OCI-LY7 (cell line): ENCODE data around the gene TNP1. TPM values are rescaled to one million over a fixed set of nuclear protein-coding genes. Genes with fewer than 3 reads are reported as not detected.

ENCODE experiments used
- BruUV-seq: library from RNA; stranded (reverse); fragments of 400-500 nt; replicated peaks from 2 replicates; lab custom pipeline; 2021; lab: Mats Ljungman, UMichigan
- CTCF ChIA-PET: fragments of 300-600 bp; sonication (Branson Sonifier 250); formaldehyde crosslinking; loops from one replicate; lab custom pipeline; 2022; ENCODE audit warnings: antibody characterized with exemption; ENCODE audit not compliant: unreplicated experiment; lab: Charles Lee
- POLR2A ChIA-PET: fragments of 300-600 bp; sonication (Branson Sonifier 250); formaldehyde crosslinking; loops from one replicate; lab custom pipeline; 2022; ENCODE audit warnings: antibody characterized with exemption; lab: Charles Lee
- DNase-seq: peaks from one replicate; pipeline ENCODE4 v3.0.0-alpha.2; 2015; ENCODE audit warnings: low spot score
- H2AFZ ChIP-seq: fragments of 200-600 bp; sonication (generic), shearing (Covaris generic); 2 replicates; pipeline ENCODE4 v1.6.1; 2014; ENCODE audit warnings: mild to moderate bottlenecking, antibody characterized with exemption, low read length, moderate library complexity
- H3K27ac ChIP-seq: fragments of 200-600 bp; sonication (generic); 2 replicates; pipeline ENCODE4 v1.5.1; 2014; ENCODE audit warnings: mixed run types, low read depth, mild to moderate bottlenecking, moderate library complexity, low read length, inconsistent platforms; ENCODE audit not compliant: poor library complexity, severe bottlenecking
- H3K36me3 ChIP-seq: fragments of 200-600 bp; sonication (generic); 2 replicates; pipeline ENCODE4 v1.6.1; 2014; ENCODE audit warnings: mild to moderate bottlenecking, antibody characterized with exemption, low read length, moderate library complexity, mixed read lengths; ENCODE audit not compliant: insufficient read depth
- H3K4me1 ChIP-seq: fragments of 200-600 bp; sonication (generic); 2 replicates; pipeline ENCODE4 v1.5.1; 2014; ENCODE audit warnings: mild to moderate bottlenecking, low read length; ENCODE audit not compliant: insufficient read depth, poor library complexity, severe bottlenecking
- H3K4me2 ChIP-seq: fragments of 200-600 bp; sonication (generic); 2 replicates; pipeline ENCODE4 v1.6.1; 2014; ENCODE audit warnings: mild to moderate bottlenecking, low read length
- H3K4me3 ChIP-seq: fragments of 200-600 bp; sonication (generic); 2 replicates; pipeline ENCODE4 v1.5.1; 2014; ENCODE audit warnings: mild to moderate bottlenecking, low read depth, low read length; ENCODE audit not compliant: poor library complexity, severe bottlenecking
- H3K79me2 ChIP-seq: fragments of 200-600 bp; sonication (generic); 2 replicates; pipeline ENCODE4 v1.6.1; 2016; ENCODE audit warnings: low read depth, mild to moderate bottlenecking, low read length, moderate library complexity, mixed read lengths; ENCODE audit not compliant: insufficient read depth
- H3K9me2 ChIP-seq: fragments of 200-600 bp; sonication (generic); 2 replicates; pipeline ENCODE4 v1.6.1; 2016; ENCODE audit warnings: mild to moderate bottlenecking, low read length, mixed read lengths; ENCODE audit not compliant: insufficient read depth
- H3K9me3 ChIP-seq: fragments of 200-600 bp; sonication (generic); 2 replicates; pipeline ENCODE4 v1.6.1; 2014; ENCODE audit warnings: mild to moderate bottlenecking, mixed run types, low read length, mixed read lengths
- H4K20me1 ChIP-seq: fragments of 200-600 bp; sonication (generic); 2 replicates; pipeline ENCODE4 v1.6.1; 2014; ENCODE audit warnings: mild to moderate bottlenecking, antibody characterized with exemption, low read length, moderate library complexity, mixed read lengths; ENCODE audit not compliant: insufficient read depth
- EZH2phosphoT487 ChIP-seq: fragments of 200-600 bp; sonication (generic); IDR thresholded peaks from 2 replicates; pipeline ENCODE4 v1.6.1; 2018; ENCODE audit warnings: low read depth, borderline replicate concordance, mild to moderate bottlenecking, mixed run types, antibody characterized with exemption, low read length, moderate library complexity, mixed read lengths
- intact Hi-C: fragments of 100-400 bp; cut with micrococcal nuclease; formaldehyde crosslinking; loops from one replicate; pipeline ENCODE4 v1.10.0; 2022; ENCODE audit not compliant: unreplicated experiment
- total RNA-seq, 2 experiments: library from RNA; depleted of rRNA in 1 of 2; stranded (reverse); fragments of >200 nt in 1 of 2; shearing (Covaris generic) in 1 of 2; gene quantifications; 2 replicates each; pipeline ENCODE4 v1.2.3, GENCODE V29; 2014 to 2022
- TF ChIP-seq, protein P1 (sequence below): fragments of 200-600 bp; sonication (generic); conservative IDR thresholded peaks from 2 replicates; pipeline ENCODE4 v1.5.1; 2014; ENCODE audit warnings: mild to moderate bottlenecking, antibody characterized with exemption, low read length, moderate library complexity, mixed read lengths

The TNP1 gene
- total RNA-seq, 2 experiments from 2014 or later = not detected

- BruUV-seq = no TSS peak
- no peaks in the 10 kb centered on the region for H3K9me3 ChIP-seq
- no peak overlapping the region for H3K4me2 ChIP-seq
- no peaks in the 10 kb centered on the region for H3K4me1 ChIP-seq
- H3K27ac ChIP-seq = no peak overlapping the region
- no peaks in the 10 kb centered on the region for H3K79me2 ChIP-seq
- DNase-seq = no peak
- H3K9me2 ChIP-seq = no peaks in the 10 kb centered on the region
- H2AFZ ChIP-seq = no peak overlapping the region
- H3K4me3 ChIP-seq = no peak overlapping the region
- TF ChIP-seq, protein P1, sequence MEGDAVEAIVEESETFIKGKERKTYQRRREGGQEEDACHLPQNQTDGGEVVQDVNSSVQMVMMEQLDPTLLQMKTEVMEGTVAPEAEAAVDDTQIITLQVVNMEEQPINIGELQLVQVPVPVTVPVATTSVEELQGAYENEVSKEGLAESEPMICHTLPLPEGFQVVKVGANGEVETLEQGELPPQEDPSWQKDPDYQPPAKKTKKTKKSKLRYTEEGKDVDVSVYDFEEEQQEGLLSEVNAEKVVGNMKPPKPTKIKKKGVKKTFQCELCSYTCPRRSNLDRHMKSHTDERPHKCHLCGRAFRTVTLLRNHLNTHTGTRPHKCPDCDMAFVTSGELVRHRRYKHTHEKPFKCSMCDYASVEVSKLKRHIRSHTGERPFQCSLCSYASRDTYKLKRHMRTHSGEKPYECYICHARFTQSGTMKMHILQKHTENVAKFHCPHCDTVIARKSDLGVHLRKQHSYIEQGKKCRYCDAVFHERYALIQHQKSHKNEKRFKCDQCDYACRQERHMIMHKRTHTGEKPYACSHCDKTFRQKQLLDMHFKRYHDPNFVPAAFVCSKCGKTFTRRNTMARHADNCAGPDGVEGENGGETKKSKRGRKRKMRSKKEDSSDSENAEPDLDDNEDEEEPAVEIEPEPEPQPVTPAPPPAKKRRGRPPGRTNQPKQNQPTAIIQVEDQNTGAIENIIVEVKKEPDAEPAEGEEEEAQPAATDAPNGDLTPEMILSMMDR = no peak
- TF ChIP-seq EZH2phosphoT487 = no peak
- CTCF ChIA-PET = no interaction called here
- H4K20me1 ChIP-seq = no peaks in the 10 kb centered on the region
- POLR2A ChIA-PET = no interaction called here
- intact Hi-C loops = no loop called here
- H3K36me3 ChIP-seq = no peaks in the 10 kb centered on the region
Observed at GRCh38 chr2:216850665-216851322, 9.1 kb downstream of the TNP1 start.

DNA sequence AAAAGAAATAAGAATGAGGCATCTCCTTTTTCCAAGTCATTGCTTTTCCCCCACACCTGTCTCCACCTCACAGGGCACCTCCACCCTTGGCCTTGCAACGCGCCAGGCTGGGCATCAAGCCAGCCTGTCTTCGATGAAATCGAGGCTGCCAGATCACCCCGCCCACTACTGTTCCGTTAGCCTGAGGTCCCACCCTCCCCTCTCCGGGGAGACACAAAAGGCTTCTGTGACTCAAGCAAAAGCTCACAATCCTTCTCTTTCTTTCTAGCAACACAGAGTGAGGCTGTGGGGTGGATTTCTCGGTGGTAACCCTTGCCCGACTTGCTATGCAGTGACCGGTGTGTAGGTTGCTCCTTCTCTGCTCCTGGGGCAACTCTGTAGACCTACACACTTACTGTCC is 9.9 kb downstream of the TNP1 start:
- H3K4me3 ChIP-seq = no peak overlapping the region
- CTCF ChIA-PET = no interaction called here
- BruUV-seq = no TSS peak
- POLR2A ChIA-PET = no interaction called here
- H3K79me2 ChIP-seq = no peaks in the 10 kb centered on the region
- DNase-seq = no peak
- H4K20me1 ChIP-seq = no peaks in the 10 kb centered on the region
- H2AFZ ChIP-seq = no peak overlapping the region
- no peak overlapping the region for H3K4me2 ChIP-seq
- H3K9me3 ChIP-seq = no peaks in the 10 kb centered on the region
- TF ChIP-seq, protein P1 = no peak
- no peak for TF ChIP-seq EZH2phosphoT487
- intact Hi-C loops = no loop called here
- H3K27ac ChIP-seq = no peak overlapping the region
- no peaks in the 10 kb centered on the region for H3K9me2 ChIP-seq
- no peaks in the 10 kb centered on the region for H3K4me1 ChIP-seq
- no peaks in the 10 kb centered on the region for H3K36me3 ChIP-seq

DNA sequence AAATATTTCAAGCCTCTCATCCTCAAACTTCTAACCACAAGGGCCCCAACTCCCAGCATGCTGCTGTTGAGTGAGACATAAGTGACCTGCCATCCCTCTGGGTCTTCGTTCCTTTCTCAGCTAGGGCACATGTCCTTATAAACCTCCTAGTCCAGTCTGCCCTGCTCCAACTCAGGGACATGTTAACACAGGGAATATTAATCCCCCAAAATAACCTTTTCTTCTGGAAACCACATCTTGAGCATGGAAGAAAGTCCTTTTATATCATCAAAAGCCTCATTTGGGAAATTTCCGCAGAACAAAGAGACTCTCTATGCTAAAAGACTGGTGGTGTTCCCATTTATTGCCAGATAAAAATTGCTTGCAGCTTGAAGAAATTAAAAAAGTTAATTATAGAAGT is 14.4 kb downstream of the TNP1 start:
- H3K4me3 ChIP-seq = no peak overlapping the region
- no peaks in the 10 kb centered on the region for H3K36me3 ChIP-seq
- DNase-seq = no peak
- H3K79me2 ChIP-seq = no peaks in the 10 kb centered on the region
- no peaks in the 10 kb centered on the region for H3K4me1 ChIP-seq
- H3K4me2 ChIP-seq = no peak overlapping the region
- ChIA-PET POLR2A (no interaction called here), CTCF (no interaction called here)
- intact Hi-C loops = no loop called here
- no peaks in the 10 kb centered on the region for H3K9me3 ChIP-seq
- no TSS peak for BruUV-seq
- TF ChIP-seq, protein P1 = no peak
- no peak for TF ChIP-seq EZH2phosphoT487
- no peak overlapping the region for H2AFZ ChIP-seq
- H4K20me1 ChIP-seq = no peaks in the 10 kb centered on the region
- no peaks in the 10 kb centered on the region for H3K9me2 ChIP-seq
- H3K27ac ChIP-seq = no peak overlapping the region
